ENCODE measurements around the gene MYOM1. TPM values are rescaled to one million over a fixed set of nuclear protein-coding genes. Genes with fewer than 3 reads are reported as not detected.
"Not testable (repeated sequence)": the region's sequence is repeated elsewhere in the genome, so short reads cannot be mapped to it uniquely, and the experiment has no call there.

MYOM1 gene
- total RNA-seq, 2 donors from 2014 or later, result 0.39 to 1.1 TPM

- H3K9me3 Mint-ChIP-seq, result no peaks in the 10 kb centered on the region
- ATAC-seq (replicated peaks in 1 of 2), result no peak
- H3K4me1 Mint-ChIP-seq (ENCODE audit: low read depth), result peaks cover 5% of the 10 kb centered on the region
- H3K36me3 Mint-ChIP-seq (ENCODE audit: insufficient read depth in 2 of 2), result no peaks in the 10 kb centered on the region
- H3K27me3 Mint-ChIP-seq (ENCODE audit: low read depth), result no peaks in the 10 kb centered on the region
- DNase-seq, result no peak
- no peak overlapping the region for H3K4me3 Mint-ChIP-seq
- H3K27ac Mint-ChIP-seq, result no peak overlapping the region
Measured at GRCh38 chr18:3032721-3033120, 187.0 kb downstream of the MYOM1 start.

- no peaks in the 10 kb centered on the region for H3K4me1 Mint-ChIP-seq (ENCODE audit: low read depth)
- DNase-seq (no peak), ATAC-seq (replicated peaks in 1 of 2) (no peak)
- H3K27ac Mint-ChIP-seq, result no peak overlapping the region
- H3K9me3 Mint-ChIP-seq, result no peaks in the 10 kb centered on the region
- H3K27me3 Mint-ChIP-seq (ENCODE audit: low read depth), result no peaks in the 10 kb centered on the region
- no peaks in the 10 kb centered on the region for H3K36me3 Mint-ChIP-seq (ENCODE audit: insufficient read depth in 2 of 2)
- no peak overlapping the region for H3K4me3 Mint-ChIP-seq
Measured at GRCh38 chr18:3029215-3029952, 190.4 kb downstream of the MYOM1 start.

GRCh38 chr18:3028115-3028514 lies 191.7 kb downstream of the MYOM1 start:
- not testable (repeated sequence) for DNase-seq; ATAC-seq (replicated peaks in 1 of 2); H3K4me3 Mint-ChIP-seq; H3K27me3 Mint-ChIP-seq (ENCODE audit: low read depth); H3K4me1 Mint-ChIP-seq (ENCODE audit: low read depth); H3K27ac Mint-ChIP-seq; H3K36me3 Mint-ChIP-seq (ENCODE audit: insufficient read depth in 2 of 2); H3K9me3 Mint-ChIP-seq

GRCh38 chr18:3027370-3027891 lies 192.3 kb downstream of the MYOM1 start:
- H3K4me1 Mint-ChIP-seq (ENCODE audit: low read depth), result no peaks in the 10 kb centered on the region
- no peak overlapping the region for H3K4me3 Mint-ChIP-seq
- H3K9me3 Mint-ChIP-seq, result no peaks in the 10 kb centered on the region
- H3K36me3 Mint-ChIP-seq (ENCODE audit: insufficient read depth in 2 of 2), result no peaks in the 10 kb centered on the region
- H3K27me3 Mint-ChIP-seq (ENCODE audit: low read depth), result no peaks in the 10 kb centered on the region
- H3K27ac Mint-ChIP-seq, result no peak overlapping the region
- ATAC-seq (replicated peaks in 1 of 2) (no peak), DNase-seq (no peak)

GRCh38 chr18:3025544-3025943 lies 194.2 kb downstream of the MYOM1 start:
- Mint-ChIP-seq H3K9me3 (no peaks in the 10 kb centered on the region), H3K27me3 (ENCODE audit: low read depth) (no peaks in the 10 kb centered on the region), H3K36me3 (ENCODE audit: insufficient read depth in 2 of 2) (no peaks in the 10 kb centered on the region), H3K27ac (no peak overlapping the region), H3K4me3 (no peak overlapping the region), H3K4me1 (ENCODE audit: low read depth) (no peaks in the 10 kb centered on the region)
- DNase-seq (no peak), ATAC-seq (replicated peaks in 1 of 2) (no peak)

- H3K4me3 Mint-ChIP-seq, result not testable (repeated sequence)
Measured at GRCh38 chr18:3023603-3024002, 196.2 kb downstream of the MYOM1 start.

More at GRCh38 chr18:3023603-3024002, 196.2 kb downstream of the MYOM1 start:
- DNase-seq; ATAC-seq (replicated peaks in 1 of 2); H3K27me3 Mint-ChIP-seq (ENCODE audit: low read depth); H3K4me1 Mint-ChIP-seq (ENCODE audit: low read depth); H3K36me3 Mint-ChIP-seq (ENCODE audit: insufficient read depth in 2 of 2); H3K27ac Mint-ChIP-seq; H3K9me3 Mint-ChIP-seq: not testable (repeated sequence)

Other genes starting within 250 kb of the MYOM1 start
- gene LPIN2, start 206.8 kb downstream of the MYOM1 start, total RNA-seq, result 100 to 1,000 TPM; 101 to 106 TPM
- gene MYL12A, start 27.8 kb upstream of the MYOM1 start, total RNA-seq, result 100 to 1,000 TPM; 425 to 483 TPM
- 100 to 1,000 TPM; 235 to 276 TPM for gene MYL12B, start 42.2 kb upstream of the MYOM1 start, total RNA-seq
- 10 to 100 TPM; 60.0 to 70.0 TPM for gene TGIF1, start 230.2 kb upstream of the MYOM1 start, total RNA-seq